MCF 10A (cell line): ENCODE results near the gene IRAK2. TPM values are rescaled to one million over a fixed set of nuclear protein-coding genes. Genes with fewer than 3 reads are reported as not detected.
A peak's percentile ranks its signal among the peaks of the same experiment; 100 is the strongest.

Experiments used
- Bru-seq: library from RNA; stranded (reverse); fragments of 400-500 nt; gene quantifications from one replicate; lab custom pipeline; 2021; lab: Mats Ljungman, UMichigan
- BruChase-seq, 2 experiments: library from RNA; stranded (reverse); fragments of 400-500 nt; gene quantifications; one replicate each; lab custom pipeline; 2021; lab: Mats Ljungman, UMichigan
- BruUV-seq: library from RNA; stranded (reverse); fragments of 400-500 nt; replicated peaks from 2 replicates; lab custom pipeline; 2021; lab: Mats Ljungman, UMichigan
- CTCF ChIA-PET: fragments of 300-600 bp; sonication (Branson Sonifier 250); formaldehyde crosslinking; extraction: SDS; loops from one replicate; lab custom pipeline; 2021; ENCODE audit warnings: antibody characterized with exemption, inconsistent platforms; lab: Yijun Ruan, JAX
- POLR2A ChIA-PET: fragments of 300-600, 350-650 bp; sonication (Branson Sonifier 250); formaldehyde crosslinking; extraction: SDS; loops from one replicate; lab custom pipeline; 2020; ENCODE audit warnings: antibody characterized with exemption, inconsistent platforms; lab: Yijun Ruan, JAX
- DNase-seq: peaks from one replicate; pipeline ENCODE4 v3.0.0-alpha.2; 2018; ENCODE audit not compliant: unreplicated experiment
- H3K27ac Mint-ChIP-seq: one replicate; pipeline ENCODE4 v1.8.0; 2022; ENCODE audit warnings: mild to moderate bottlenecking, low read depth, mixed read lengths; ENCODE audit not compliant: unreplicated experiment
- H3K27me3 Mint-ChIP-seq: one replicate; pipeline ENCODE4 v1.8.0; 2022; ENCODE audit warnings: mixed read lengths; ENCODE audit not compliant: insufficient read depth, unreplicated experiment
- H3K36me3 Mint-ChIP-seq: one replicate; pipeline ENCODE4 v1.8.0; 2022; ENCODE audit warnings: mild to moderate bottlenecking, moderate library complexity, mixed read lengths; ENCODE audit not compliant: insufficient read depth, unreplicated experiment
- H3K4me1 Mint-ChIP-seq: one replicate; pipeline ENCODE4 v1.8.0; 2022; ENCODE audit warnings: mixed read lengths; ENCODE audit not compliant: insufficient read depth, unreplicated experiment
- H3K4me3 Mint-ChIP-seq: one replicate; pipeline ENCODE4 v1.8.0; 2022; ENCODE audit warnings: mild to moderate bottlenecking, moderate library complexity, mixed read lengths; ENCODE audit not compliant: unreplicated experiment
- H3K9me3 Mint-ChIP-seq: one replicate; pipeline ENCODE4 v1.8.0; 2022; ENCODE audit warnings: mixed read lengths; ENCODE audit not compliant: unreplicated experiment
- CTCF ChIP-seq: fragments of 200-600 bp; IDR thresholded peaks from one replicate; pipeline ENCODE4 v1.8.0; 2022; ENCODE audit warnings: antibody characterized with exemption, mild to moderate bottlenecking; ENCODE audit not compliant: unreplicated experiment
- intact Hi-C: fragments of 100-400 bp; cut with micrococcal nuclease; formaldehyde crosslinking; loops from 2 replicates; pipeline ENCODE4 v1.14.1; 2022
- long read RNA-seq: library from polyadenylated mRNA; stranded (forward); transcript quantifications from one replicate; pipeline ENCODE4 v2.0.0, GENCODE V29; 2022
- total RNA-seq: library from RNA; stranded (reverse); gene quantifications from 2 replicates; pipeline ENCODE4 v1.2.3, GENCODE V29; 2022

IRAK2 gene
- total RNA-seq (6.0 and 7.0 TPM in 2 replicates), Bru-seq, nascent RNA (percentile 53 among the genes with signal in this experiment), BruChase-seq, experiment 1, labeled RNA remaining after a 6-hour chase (percentile 50 among the genes with signal in this experiment), BruChase-seq, experiment 2, labeled RNA remaining after a 2-hour chase (percentile 47 among the genes with signal in this experiment)
- long read RNA-seq, transcript IRAK2-201 (13 exons, 3,483 nt) = major isoform, 23 of 26 reads
- long read RNA-seq, partial matches to known transcripts = 1 of 26 reads
- long read RNA-seq, other reads (novel, unspliced or antisense) = 2 of 26 reads

- Mint-ChIP-seq H3K4me1 (no peaks in the 10 kb centered on the region), H3K36me3 (peaks cover 5% of the 10 kb centered on the region), H3K4me3 (peak within 1 kb of the TSS; percentile 69), H3K27ac (no peak within 1 kb of the TSS), H3K27me3 (no peaks in the 10 kb centered on the region), H3K9me3 (peaks cover 7% of the 10 kb centered on the region)
- ChIA-PET CTCF (interaction anchor here (0.5 to 1.6 kb wide), 10 partner anchors 10 to 78 kb away, joined by 3 to 6 read pairs (median 4); no protein-coding TSS in a partner anchor), POLR2A (no interaction called here)
- DNase-seq = peak; percentile 58
- TSS peak; percentile 31 for BruUV-seq
- peak; percentile 91 for TF ChIP-seq CTCF
- intact Hi-C loops = loop anchor here (1.0 to 2.0 kb wide), 2 partner anchors 28 to 61 kb away; no protein-coding TSS in a partner anchor
Measured at GRCh38 chr3:10164546-10165393, at the start of gene IRAK2. TSS of gene IRAK2 (plus strand) at chr3:10164919. CDS start at chr3:10164955, 36 bp downstream.

- ChIA-PET CTCF (interaction anchor here (0.7 to 0.9 kb wide), 5 partner anchors 11 to 416 kb away, joined by 3 to 5 read pairs (median 3); partner anchors contain the start of gene IL17RC), POLR2A (interaction anchor here (0.6 to 2.1 kb wide), 17 partner anchors 14 to 177 kb away, joined by 3 to 10 read pairs (median 4); partner anchors contain the start of genes EMC3, GHRL, TATDN2 and VHL)
- H3K4me1 Mint-ChIP-seq = peaks cover 7% of the 10 kb centered on the region
- H3K27me3 Mint-ChIP-seq = no peaks in the 10 kb centered on the region
- H3K27ac Mint-ChIP-seq = peak within 1 kb of the TSS; percentile 94
- H3K4me3 Mint-ChIP-seq = peak within 1 kb of the TSS; percentile 94
- H3K36me3 Mint-ChIP-seq = peaks cover 18% of the 10 kb centered on the region
- TF ChIP-seq CTCF = no peak
- H3K9me3 Mint-ChIP-seq = no peaks in the 10 kb centered on the region
- BruUV-seq = no TSS peak
- intact Hi-C loops = loop anchor here (1.0 kb wide), 1 partner anchor 110 kb away; no protein-coding TSS in a partner anchor
- peak; percentile 97 for DNase-seq
Measured at GRCh38 chr3:10115326-10116137, 49.2 kb upstream of the IRAK2 start, which contains the start of gene BRK1. TSS of gene BRK1 (plus strand) at chr3:10115675. CDS start at chr3:10115702, 27 bp downstream.

GRCh38 chr3:10116138-10116460, 48.6 kb upstream of the IRAK2 start:
- Mint-ChIP-seq H3K4me3 (peak overlapping the region; percentile 94), H3K4me1 (peaks cover 7% of the 10 kb centered on the region), H3K36me3 (peaks cover 24% of the 10 kb centered on the region), H3K27me3 (no peaks in the 10 kb centered on the region), H3K9me3 (no peaks in the 10 kb centered on the region), H3K27ac (peak overlapping the region; percentile 94)
- POLR2A ChIA-PET = interaction anchor here (0.6 to 2.1 kb wide), 9 partner anchors 26 to 132 kb away, joined by 3 to 10 read pairs (median 4); partner anchors contain the start of genes TATDN2 and VHL
- intact Hi-C loops = no loop called here
- CTCF ChIA-PET = interaction anchor here (0.7 to 0.9 kb wide), 3 partner anchors 33 to 199 kb away, joined by 3 read pairs; partner anchors contain the start of gene IL17RC
- no TSS peak for BruUV-seq
- peak; percentile 23 for DNase-seq
- no peak for TF ChIP-seq CTCF
